ENCODE data around the gene CERK.
"Not testable (repeated sequence)": the region's sequence is repeated elsewhere in the genome, so short reads cannot be mapped to it uniquely, and the experiment has no call there.

CERK gene

GRCh38 chr22:46748908-46749675 is 11.0 kb upstream of the CERK start:
- no peak for DNase-seq (ENCODE audit: low read depth)

GRCh38 chr22:46748206-46748907 is 10.3 kb upstream of the CERK start:
- no peak for DNase-seq (ENCODE audit: low read depth)

GRCh38 chr22:46747646-46748045 is 9.6 kb upstream of the CERK start:
- DNase-seq (ENCODE audit: low read depth), result no peak

GRCh38 chr22:46746620-46747019 is 8.6 kb upstream of the CERK start:
- no peak for DNase-seq (ENCODE audit: low read depth)

GRCh38 chr22:46746192-46746591 is 8.1 kb upstream of the CERK start:
- DNase-seq (ENCODE audit: low read depth), result no peak

GRCh38 chr22:46744581-46744980 is 6.5 kb upstream of the CERK start:
- no peak for DNase-seq (ENCODE audit: low read depth)

GRCh38 chr22:46742576-46743221 is 4.6 kb upstream of the CERK start:
- no peak for DNase-seq (ENCODE audit: low read depth)

GRCh38 chr22:46741974-46742519 is 4.0 kb upstream of the CERK start:
- no peak for DNase-seq (ENCODE audit: low read depth)

- no peak for DNase-seq (ENCODE audit: low read depth)
These were observed 3.1 kb upstream of the CERK start for GRCh38 chr22:46740910-46741780.

GRCh38 chr22:46739094-46739870 is 1.2 kb upstream of the CERK start:
- DNase-seq (ENCODE audit: low read depth), result peak; percentile 68

- DNase-seq (ENCODE audit: low read depth), result no peak
These were observed 618 bp upstream of the CERK start for GRCh38 chr22:46738647-46739093.

- peak; percentile 21 for DNase-seq (ENCODE audit: low read depth)
These were observed 712 bp downstream of the CERK start for GRCh38 chr22:46737105-46737975.

- DNase-seq (ENCODE audit: low read depth), result no peak
These were observed 1.3 kb downstream of the CERK start for GRCh38 chr22:46736705-46737104.

GRCh38 chr22:46735747-46736608 is 2.1 kb downstream of the CERK start:
- DNase-seq (ENCODE audit: low read depth), result no peak

GRCh38 chr22:46734830-46735453 is 3.1 kb downstream of the CERK start:
- peak; percentile 61 for DNase-seq (ENCODE audit: low read depth)

- not testable (repeated sequence) for DNase-seq (ENCODE audit: low read depth)
These were observed 3.8 kb downstream of the CERK start for GRCh38 chr22:46734213-46734722.

GRCh38 chr22:46732513-46732912 is 5.5 kb downstream of the CERK start:
- no peak for DNase-seq (ENCODE audit: low read depth)

- no peak for DNase-seq (ENCODE audit: low read depth)
These were observed 6.0 kb downstream of the CERK start for GRCh38 chr22:46732041-46732379.
